Astrocyte of the cerebellum (primary cell): Measurements from ENCODE around the gene PSMB11.

Source experiments
- DNase-seq: peaks from one replicate; pipeline ENCODE4 v3.0.0-alpha.2; 2011; ENCODE audit warnings: low read depth
- H3K4me3 ChIP-seq: 2 replicates; pipeline ENCODE4 v1.5.1; 2011; ENCODE audit warnings: mild to moderate bottlenecking, low read depth, low read length, moderate library complexity
- in situ Hi-C: cut with HindIII; loops from 2 replicates; pipeline ENCODE4 v1.10.0; 2017; ENCODE audit warnings: low sequenced_read_pairs
- TF ChIP-seq, protein P1 (sequence below): IDR thresholded peaks from 2 replicates; pipeline ENCODE4 v1.5.1; 2012; ENCODE audit warnings: low read length, low read depth, moderate library complexity, mild to moderate bottlenecking; ENCODE audit errors: missing control alignments

PSMB11 gene

DNA sequence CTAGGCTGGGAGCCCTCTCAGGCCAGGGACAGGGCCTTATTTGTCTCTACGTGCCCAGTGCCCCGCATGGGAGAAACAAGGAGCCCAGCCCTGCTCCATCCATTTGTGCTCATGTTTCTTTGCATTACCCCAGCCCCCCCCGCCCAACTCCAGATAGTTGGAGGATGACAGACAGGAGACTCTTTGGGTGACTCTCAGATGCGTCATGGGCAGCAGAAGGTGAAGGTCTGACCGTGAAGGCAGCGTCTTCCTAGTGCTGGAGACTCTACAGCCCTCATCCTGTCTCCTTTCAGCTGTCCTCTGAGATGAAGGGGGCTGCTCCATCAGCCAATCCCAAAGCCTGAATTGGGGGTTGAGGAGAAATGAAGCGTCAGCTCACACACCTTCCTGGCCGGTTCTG lies 283 bp upstream of the PSMB11 start:
- TF ChIP-seq, protein P1, sequence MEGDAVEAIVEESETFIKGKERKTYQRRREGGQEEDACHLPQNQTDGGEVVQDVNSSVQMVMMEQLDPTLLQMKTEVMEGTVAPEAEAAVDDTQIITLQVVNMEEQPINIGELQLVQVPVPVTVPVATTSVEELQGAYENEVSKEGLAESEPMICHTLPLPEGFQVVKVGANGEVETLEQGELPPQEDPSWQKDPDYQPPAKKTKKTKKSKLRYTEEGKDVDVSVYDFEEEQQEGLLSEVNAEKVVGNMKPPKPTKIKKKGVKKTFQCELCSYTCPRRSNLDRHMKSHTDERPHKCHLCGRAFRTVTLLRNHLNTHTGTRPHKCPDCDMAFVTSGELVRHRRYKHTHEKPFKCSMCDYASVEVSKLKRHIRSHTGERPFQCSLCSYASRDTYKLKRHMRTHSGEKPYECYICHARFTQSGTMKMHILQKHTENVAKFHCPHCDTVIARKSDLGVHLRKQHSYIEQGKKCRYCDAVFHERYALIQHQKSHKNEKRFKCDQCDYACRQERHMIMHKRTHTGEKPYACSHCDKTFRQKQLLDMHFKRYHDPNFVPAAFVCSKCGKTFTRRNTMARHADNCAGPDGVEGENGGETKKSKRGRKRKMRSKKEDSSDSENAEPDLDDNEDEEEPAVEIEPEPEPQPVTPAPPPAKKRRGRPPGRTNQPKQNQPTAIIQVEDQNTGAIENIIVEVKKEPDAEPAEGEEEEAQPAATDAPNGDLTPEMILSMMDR, result no peak
- in situ Hi-C loops, result loop anchor here (10.0 kb wide), 1 partner anchor 47 kb away; no protein-coding TSS in a partner anchor
- no peak overlapping the region for H3K4me3 ChIP-seq

DNA sequence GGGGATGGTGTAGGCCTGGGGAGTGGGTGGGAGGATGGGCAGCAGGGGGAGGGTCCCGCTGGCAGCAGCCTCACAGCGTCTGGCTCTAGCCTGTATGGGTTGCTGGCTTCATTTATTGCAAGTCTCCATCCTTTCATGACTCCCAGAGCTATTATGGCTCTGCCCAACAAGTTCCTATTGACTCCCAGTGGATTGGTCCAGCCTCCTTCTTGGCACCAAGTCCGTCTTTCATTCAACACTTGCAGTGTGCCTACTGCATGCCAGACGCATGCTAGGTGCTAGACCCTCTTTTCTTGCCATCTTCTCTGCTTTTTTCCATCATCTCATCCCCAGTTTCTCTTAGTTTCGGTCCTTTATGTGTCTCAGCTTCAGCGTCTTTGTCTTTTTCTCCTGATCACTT lies 1.1 kb downstream of the PSMB11 start:
- no peak overlapping the region for H3K4me3 ChIP-seq
- no peak for DNase-seq
- in situ Hi-C loops, result loop anchor here (10.0 kb wide), 1 partner anchor 48 kb away; no protein-coding TSS in a partner anchor
- TF ChIP-seq, protein P1, result no peak

More for the DNA sequence above, 283 bp upstream of the PSMB11 start:
- DNase-seq, result no peak

DNA sequence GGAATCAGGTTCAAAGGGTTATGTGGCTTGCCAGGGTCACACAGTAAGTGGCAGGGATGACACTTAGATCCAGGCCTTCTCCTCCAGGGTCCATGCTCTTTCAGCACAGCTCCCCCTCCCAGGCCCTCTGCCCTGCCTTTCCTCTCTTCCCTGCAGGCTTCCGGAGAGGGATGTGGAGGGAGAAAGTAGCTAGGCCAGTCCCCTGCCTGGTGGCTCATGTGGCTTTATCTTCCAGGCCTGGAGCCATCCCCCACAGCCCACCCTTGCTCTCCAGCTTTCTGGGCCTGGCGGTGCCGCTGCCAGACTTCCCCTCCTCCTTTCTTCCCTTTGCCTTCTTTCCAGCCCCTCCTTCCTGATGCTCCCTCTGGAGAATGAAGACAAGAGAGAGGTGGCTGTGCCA lies 1.7 kb downstream of the PSMB11 start:
- in situ Hi-C loops, result loop anchor here (10.0 kb wide), 1 partner anchor 49 kb away; no protein-coding TSS in a partner anchor
- DNase-seq, result no peak
- TF ChIP-seq, protein P1, result no peak
- no peak overlapping the region for H3K4me3 ChIP-seq

DNA sequence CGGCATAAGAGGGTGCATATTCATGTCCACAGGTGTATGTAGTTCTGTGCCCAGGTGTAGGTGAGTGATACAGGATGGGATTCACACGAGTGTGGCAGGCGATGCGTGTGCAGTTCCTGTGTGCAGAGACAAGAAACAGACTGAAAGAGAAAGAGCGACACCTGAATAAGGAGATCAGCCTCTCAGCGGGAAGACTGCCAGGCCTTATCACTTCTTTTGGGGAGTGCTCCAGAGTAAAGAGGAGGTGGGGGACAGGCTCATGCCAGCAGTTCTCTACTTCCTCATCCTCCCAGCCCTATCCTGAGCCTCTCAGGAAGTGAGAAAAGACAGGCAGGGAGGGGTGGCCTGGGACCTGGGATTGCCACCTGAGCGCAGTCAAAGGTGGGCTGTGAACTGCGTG lies 2.8 kb downstream of the PSMB11 start:
- no peak for DNase-seq
- no peak overlapping the region for H3K4me3 ChIP-seq
- TF ChIP-seq, protein P1, result no peak
- in situ Hi-C loops, result loop anchor here (10.0 kb wide), 1 partner anchor 50 kb away; no protein-coding TSS in a partner anchor

DNA sequence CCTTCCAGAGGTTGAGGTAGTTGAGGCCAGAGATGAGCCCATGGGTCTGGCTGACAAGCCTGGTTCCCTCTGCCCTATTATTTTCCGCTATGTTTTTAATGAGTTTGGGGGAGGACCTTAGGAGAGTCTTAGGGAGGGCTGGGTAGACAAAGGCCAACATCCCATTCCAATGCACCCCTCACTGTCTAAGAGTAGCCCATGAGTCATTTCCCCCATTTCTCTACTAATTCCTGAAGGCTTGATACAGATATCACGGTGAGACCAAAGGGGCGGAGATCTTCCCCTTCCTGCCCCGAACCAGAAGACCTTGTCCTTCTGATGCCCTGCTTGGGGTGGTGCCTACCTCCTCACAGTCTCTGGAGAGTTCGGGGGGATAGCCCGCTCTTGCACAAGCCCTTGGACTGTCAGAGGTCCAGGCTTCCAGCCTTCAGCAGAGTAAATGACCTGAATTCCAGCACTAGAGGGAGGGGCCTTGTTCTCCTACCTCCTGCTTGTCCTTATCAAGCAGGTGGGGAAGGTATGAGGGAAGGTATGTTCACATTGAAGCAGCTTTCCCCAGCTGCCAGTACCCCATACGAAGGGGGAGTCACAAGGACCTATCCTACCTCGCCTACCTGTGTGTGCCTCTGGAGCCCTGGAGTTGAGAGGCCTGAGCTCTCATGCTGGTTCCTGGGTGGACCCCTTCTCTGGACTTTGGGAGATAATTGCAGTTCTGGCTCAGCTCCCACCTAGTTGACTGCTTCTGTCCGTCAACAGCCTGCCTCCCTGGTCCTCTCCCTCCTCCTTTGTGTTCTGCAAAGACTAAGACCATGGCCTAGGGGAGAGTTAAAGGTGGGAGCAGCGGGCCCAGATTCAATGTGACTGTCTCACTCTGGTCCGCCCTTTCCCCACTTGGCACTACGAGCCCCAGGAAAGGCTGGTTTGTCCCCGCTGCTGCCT lies 3.7 kb downstream of the PSMB11 start:
- TF ChIP-seq, protein P1, result no peak
- H3K4me3 ChIP-seq, result no peak overlapping the region
- in situ Hi-C loops, result loop anchor here (10.0 kb wide), 1 partner anchor 51 kb away; no protein-coding TSS in a partner anchor
- no peak for DNase-seq

DNA sequence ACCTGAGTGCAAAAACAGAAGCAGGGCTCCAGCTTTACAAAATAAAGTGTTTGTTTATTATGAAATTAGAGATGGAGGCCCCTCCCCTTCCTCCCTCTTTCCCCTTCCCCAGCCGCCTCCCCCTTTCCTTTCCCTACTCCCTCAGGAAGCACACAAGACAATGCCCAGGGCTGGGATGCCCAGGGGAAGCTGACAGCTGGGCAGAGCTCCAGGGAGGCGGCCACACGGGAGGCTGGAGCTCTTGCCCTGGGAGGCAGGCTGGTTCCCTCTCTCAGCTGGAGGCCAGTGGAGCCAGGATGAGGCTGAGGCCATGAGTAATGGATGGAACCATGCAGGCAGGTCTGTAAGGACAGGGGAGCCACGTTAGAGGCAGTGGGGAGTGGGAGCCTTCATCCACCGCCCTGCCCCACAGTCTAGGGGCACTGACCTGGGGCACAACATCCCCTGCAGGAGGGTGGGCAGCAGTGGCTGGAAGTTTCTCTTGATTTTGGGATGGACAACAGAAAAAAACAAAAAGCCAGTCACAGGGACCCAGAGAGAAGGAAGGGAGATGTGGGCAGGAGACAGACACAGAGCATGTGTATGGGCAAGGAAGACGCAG lies 5.1 kb downstream of the PSMB11 start:
- no peak for DNase-seq
- in situ Hi-C loops, result loop anchor here (10.0 kb wide), 1 partner anchor 52 kb away; no protein-coding TSS in a partner anchor
- TF ChIP-seq, protein P1, result no peak
- no peak overlapping the region for H3K4me3 ChIP-seq
